NCI-H82 treated with DMSO at 0.1 percent for 48 hours (cell line): ENCODE measurements around the gene UBE2M.
"Not testable (repeated sequence)": the region's sequence is repeated elsewhere in the genome, so short reads cannot be mapped to it uniquely, and the experiment has no call there.

Source experiments
- DNase-seq: peaks from one replicate; lab custom pipeline; 2025; ENCODE audit not compliant: unreplicated experiment; lab: John Stamatoyannopoulos, UW

The UBE2M gene

DNA sequence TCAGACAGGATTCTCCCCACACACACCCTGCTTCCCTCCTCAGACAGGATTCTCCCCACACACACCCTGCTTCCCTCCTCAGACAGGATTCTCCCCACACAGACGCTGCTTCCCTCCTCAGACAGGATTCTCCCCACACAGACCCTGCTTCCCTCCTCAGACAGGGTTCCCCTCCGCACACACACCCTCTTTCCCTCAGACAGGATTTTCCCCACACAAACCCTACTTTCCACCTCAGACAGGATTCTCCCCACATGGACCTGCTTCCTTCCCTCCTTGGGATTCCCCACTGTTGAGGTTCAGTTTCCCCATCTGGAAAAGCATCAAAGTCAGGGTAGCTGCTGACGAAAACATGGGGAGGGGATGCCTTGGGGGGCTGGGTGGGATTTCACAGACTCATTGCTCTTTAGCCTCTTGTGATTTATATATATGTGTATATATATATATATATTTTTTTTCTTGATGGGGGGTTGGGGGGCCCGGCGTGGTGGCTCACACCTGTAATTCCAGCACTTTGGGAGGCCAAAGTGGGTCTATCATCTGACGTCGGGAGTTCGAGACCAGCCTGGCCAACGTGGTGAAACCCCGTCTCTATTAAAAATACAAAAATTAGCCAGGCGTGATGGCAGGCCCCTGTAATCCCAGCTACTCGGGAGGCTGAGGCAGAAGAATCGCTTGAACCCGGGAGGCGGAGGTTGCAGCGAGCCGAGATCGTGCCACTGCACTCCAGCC lies 15.6 kb downstream of the UBE2M start:
- DNase-seq, result not testable (repeated sequence)

DNA sequence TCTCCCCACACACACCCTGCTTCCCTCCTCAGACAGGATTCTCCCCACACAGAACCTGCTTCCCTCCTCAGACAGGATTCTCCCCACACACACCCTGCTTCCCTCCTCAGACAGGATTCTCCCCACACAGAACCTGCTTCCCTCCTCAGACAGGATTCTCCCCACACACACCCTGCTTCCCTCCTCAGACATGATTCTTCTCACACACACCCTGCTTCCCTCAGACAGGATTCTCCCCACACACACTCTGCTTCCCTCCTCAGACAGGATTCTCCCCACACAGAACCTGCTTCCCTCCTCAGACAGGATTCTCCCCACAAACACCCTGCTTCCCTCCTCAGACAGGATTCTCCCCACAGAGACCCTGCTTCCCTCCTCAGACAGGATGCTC lies 19.2 kb downstream of the UBE2M start:
- not testable (repeated sequence) for DNase-seq

DNA sequence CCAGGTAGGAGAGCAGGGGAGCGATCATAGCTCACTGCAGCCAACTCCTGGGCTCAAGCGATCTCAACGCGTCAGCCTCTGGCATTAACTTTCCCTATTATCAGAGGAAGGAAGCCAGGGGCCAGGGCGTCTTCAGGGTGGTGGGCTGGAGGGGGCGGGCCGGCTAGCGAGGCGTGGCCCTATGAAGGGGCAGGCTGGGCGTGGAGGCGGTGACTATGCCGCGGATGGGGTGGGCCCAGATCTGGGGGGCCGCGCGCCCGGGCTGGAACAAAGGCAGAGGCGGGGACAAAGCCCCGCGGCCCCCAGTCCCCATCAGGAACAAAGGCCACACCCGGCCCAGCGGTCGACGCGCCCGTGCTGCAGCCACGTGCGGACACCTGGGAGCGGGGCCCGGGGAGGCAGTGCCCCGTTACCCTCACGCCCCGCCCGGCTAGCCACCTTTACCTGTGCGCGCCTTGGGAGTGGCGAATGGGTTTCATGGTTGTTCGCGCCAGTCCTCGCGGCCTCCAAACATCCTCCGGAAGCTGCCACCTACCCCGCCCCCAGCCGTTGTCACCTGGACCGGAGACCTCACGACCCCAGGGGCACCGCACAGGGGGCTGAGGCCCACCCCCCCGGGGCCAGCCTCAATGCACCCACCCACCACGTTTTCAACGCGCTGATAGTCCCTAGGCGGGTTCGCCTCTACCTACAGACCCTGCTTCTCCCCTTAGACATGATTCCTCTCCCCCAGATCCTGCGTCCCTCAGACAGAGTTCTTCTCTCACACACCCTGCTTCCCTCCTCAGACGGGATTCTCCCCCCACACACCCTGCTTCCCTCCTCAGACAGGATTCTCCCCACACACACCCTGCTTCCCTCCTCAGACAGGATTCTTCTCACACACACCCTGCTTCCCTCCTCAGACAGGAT lies 19.9 kb downstream of the UBE2M start:
- DNase-seq, result peak; percentile 81

DNA sequence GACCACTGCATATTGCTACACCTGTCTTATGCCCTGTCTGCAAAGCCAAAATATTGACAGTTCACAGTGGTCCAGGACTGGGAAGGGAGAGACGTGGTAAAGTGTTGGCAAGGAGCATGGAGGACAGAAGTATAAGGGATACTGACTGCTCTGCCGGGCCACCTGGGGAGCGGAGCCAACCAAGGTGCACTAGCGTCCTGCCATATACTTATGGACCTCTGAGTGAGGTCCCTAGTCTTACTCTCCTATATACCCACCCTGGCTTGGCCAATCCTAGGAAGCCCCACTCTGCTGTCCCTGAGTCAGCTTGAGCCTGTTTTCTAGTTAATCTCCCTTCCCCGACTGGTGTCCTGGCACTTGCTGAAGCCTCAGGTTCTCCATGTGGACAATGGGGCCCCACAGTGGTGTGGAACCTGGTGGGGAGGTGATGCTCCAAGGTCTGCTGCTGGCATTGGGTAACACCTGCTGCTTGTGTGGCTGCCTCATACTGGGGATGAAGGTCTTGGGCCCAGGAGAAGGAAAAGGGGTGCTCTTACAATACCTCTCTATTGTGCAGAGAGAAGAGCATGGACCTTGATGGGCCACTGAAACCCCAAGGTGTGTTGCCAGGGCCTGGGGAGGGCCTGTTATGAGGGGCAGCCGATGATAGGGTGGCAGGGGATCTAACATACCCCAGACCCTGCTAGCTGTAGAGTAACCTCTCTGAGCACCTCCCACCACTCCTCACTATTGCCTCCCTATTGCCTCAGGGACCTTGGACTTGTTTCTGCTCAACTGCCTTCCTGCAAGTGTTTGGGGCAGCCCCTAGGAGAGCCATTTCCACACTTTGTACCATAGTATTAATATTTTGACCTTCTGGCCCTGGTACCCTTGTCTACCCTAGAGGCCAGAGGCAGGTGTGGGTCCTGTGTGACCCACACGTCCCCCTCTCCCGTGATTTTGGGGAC lies 21.3 kb downstream of the UBE2M start:
- DNase-seq, result no peak

DNA sequence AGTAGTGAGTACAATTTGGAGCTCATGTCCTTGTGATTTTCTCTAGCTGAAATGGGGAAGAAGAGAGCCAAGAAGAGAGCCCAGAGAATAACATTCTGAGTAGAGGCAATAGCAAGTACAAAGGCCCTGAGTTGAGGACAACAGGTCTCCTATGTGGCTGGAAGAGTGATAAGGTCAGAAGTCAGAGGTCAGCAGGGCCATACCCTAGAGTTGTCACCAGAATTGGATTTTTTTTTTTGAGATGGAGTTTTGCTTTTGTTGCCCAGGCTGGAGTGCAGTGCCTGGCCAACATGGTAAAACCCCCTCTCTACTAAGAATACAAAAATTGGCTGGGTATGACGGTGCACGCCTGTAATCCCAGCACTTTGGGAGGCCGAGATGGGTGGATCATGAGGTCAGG lies 22.6 kb downstream of the UBE2M start:
- DNase-seq, result no peak

- no peak for DNase-seq
Measured at GRCh38 chr19:58531034-58531840, 27.2 kb downstream of the UBE2M start.

GRCh38 chr19:58529405-58529804 lies 29.0 kb downstream of the UBE2M start:
- DNase-seq, result no peak

GRCh38 chr19:58522709-58523108 lies 35.7 kb downstream of the UBE2M start:
- no peak for DNase-seq

DNA sequence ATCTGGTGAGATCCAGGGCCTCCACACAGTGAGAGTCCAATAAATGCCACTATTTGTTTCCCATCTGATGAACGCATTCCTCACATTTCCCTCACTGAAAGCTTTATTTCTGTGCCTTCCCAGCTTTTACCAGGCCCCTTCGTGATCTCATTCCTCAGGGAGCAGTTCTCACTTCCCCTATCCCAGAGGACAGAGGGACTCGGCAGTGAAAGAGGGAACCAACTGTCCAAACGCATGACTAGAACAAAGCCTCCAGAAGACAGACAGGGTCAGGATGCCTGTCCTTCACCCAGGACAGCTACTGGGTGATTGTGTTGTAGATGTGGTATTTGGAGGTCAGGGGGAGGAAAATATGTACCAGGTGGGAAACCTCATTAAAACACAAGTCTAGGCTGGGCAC lies 36.8 kb downstream of the UBE2M start:
- no peak for DNase-seq

DNA sequence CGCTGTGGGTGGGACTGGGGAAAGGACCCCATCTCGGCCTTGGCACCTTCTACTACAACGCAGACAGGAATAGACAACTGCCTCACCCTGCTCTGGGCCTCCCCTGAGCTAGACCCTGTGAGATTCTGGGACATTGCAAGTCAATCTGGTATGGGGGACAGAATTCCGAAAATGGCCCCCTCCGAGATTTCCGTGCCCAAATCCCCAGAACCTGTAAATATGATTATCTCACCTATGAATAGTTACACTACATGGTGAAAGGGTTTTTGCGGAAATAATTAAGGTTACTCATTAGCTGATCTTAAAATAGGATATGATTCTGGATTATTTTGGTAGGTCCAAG lies 38.2 kb downstream of the UBE2M start:
- DNase-seq, result no peak

- DNase-seq, result peak; percentile 96
Measured at GRCh38 chr19:58519355-58520256, 38.8 kb downstream of the UBE2M start, which contains the start of gene ZBTB45. ZBTB45 (minus strand) TSS chr19:58519810; CDS start chr19:58517673, 2,137 bp downstream.

DNA sequence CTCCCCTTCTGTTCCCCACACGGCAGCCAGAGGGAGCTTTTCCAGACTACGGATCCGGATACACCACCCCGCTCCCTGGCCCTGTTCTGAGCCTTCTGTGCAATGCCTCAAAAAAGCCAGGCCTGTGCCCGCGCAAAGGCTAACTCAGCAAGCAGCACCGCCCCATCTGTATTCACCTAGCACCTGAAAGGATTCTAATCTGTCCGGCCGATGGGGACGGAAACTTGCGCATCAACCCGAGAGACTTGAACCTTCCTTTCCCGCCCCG lies 39.4 kb downstream of the UBE2M start:
- DNase-seq, result peak; percentile 73

DNA sequence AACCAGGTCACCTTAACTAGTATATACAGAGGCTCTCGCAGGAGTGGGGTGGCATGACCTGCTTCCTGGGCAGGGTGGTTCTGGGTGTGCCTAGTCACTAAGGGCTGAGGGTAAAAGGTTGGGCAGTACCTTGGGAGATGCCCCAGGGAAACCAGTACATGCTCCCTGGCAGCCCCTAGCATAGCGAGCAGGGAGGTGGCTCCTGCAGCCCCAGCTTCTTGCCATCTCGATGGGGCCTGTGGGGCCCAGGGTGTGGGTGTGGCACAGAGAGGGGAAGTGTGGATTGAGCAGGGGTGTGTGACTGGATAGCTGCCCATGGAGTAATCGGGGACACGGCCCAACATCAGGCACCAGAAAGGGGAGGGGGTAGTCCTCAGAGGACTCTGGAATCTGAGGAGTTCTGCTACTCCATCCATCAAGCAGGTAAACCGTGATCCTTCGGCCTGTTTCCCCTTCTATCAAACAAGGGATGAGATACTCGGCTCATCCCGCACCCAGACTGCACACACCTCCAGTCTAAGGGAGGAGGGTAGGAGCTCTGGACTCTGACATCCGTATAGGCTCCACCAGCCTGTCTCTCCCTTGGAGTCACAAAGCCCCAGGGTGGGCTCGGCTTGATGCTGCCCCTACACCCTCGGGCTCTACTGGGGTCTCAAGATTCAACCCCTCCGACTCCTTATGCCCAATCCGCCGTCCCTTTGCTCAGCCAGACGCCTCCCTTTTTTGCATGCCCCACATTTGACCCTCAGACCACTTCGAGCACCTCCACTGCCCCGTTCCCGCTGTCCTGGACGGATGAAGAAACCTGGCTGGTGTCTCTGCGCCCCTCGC lies 39.9 kb downstream of the UBE2M start:
- no peak for DNase-seq

DNA sequence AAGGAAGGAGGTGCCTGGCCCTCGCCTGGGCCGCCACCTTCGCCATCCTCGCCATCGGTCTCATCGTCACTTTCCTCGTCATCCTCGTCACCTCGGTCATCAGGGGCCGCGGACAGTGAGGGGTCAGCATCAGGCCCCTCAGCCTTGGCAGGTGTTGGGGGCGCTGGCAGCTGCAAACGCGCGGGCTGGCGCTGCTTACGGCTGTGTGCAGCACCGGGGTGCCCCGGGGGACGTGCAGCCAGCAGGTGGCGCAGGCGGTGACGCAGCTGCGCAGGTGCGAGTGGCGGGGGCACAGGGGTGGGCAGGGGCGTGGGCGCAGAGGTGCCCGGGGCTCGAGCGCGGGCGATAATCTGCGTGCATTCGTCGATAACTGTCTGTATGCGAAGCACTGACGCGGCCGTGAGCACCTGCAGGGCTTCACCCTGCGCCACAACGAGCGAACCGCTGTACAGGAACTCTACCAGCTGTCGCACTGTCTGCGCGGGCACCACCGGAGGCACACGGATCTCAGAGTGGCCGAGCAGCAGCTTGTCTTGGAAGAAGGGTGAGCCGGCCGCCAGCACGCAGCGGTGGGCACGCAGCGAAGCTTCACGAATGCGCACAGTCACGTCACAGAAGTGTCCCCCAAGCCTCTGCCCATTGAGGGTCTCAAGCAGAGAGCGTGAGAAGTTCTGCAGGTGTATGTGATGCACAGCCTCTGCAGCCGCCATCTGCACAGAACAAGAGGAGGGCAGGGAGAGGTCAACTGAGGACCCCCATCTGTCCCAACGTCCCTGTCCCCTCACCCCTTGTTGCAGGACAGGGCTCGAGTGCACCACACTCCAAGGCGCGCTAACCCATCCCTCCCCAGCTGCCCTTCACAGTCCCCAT lies 41.2 kb downstream of the UBE2M start:
- DNase-seq, result no peak

- DNase-seq, result no peak
Measured at GRCh38 chr19:58516246-58516836, 42.1 kb downstream of the UBE2M start.

DNA sequence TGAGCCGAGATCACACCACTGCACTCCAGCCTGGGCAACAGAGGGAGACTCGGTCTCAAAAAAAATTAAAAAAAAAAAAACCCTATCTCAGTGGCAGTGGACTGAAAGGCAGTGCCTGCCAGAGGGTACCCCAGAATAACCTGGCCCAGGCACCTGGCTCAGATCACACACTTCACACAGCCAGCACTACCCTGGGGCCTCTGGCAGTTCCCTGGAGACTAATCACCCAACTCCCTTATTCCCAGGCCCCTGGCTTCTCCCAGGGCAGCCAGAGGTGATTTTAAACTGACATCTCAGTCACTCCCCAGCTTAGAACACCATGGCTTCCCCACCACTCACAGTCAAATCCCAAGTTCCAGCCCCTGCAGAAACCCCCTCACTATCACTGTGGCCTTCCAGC lies 43.2 kb downstream of the UBE2M start:
- DNase-seq, result no peak

DNA sequence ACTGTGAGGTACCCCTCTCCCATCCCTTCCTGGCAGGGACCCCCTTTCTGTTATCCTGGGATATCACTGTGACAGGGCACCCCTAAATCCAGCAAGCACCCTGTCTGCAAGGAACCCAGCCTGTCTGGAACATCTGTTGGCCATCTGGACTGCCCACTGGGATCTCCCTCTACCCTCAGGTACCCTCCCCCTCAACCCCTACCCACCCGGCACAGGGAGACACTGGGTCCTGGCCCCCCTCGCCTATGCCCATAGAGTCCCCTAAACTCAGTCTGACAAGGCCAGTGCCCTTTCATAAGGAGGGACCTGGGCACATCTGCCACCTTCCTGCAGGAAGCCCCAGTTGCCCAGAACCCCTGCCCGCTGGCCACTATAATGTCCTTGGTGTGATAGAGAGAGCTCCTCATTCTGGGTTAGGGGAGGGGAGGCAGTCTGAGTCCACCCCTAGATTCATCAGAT lies 43.8 kb downstream of the UBE2M start:
- no peak for DNase-seq
